ENCODE data around the gene EZR. TPM values are rescaled to one million over a fixed set of nuclear protein-coding genes. Genes with fewer than 3 reads are reported as not detected.

The EZR gene
- total and polyA plus RNA-seq, 9 of the 15 experiments (the other 6 are each of a cell fraction or from before 2014, with no cell fraction given) = 36.5 to 162 (median 104) TPM

- TF ChIP-seq ZNF12 (CRISPR knock-in tag; IDR thresholded peaks at IDR 0.05) (0 out of 2 replicates have a peak, but pooled peaks have one; percentile 17), HCFC1 (IDR thresholded peaks at IDR 0.05; ENCODE audit: low read depth, low read length) (peak; percentile 15; the same call in 1 of the 2 replicates), RBM22 (IDR thresholded peaks at IDR 0.05; ENCODE audit: low read depth, low read length, poor library complexity, severe bottlenecking) (peak; percentile 73), HINFP (tag; conservative IDR thresholded peaks at IDR 0.05; ENCODE audit: low read depth) (no peak), SP1 (CRISPR knock-in tag; IDR thresholded peaks at IDR 0.05) (peak; percentile 3; the same call in 1 of the 2 replicates), SUPT5H (IDR thresholded peaks at IDR 0.05) (peak; percentile 65; the same call in 1 of the 2 replicates), CBX1 (IDR thresholded peaks at IDR 0.05; ENCODE audit: low read depth) (0 out of 2 replicates have a peak, but pooled peaks have one; percentile 21), SAFB (IDR thresholded peaks at IDR 0.05; ENCODE audit: borderline replicate concordance, low read depth, low read length) (no peak), BRF2 (IDR thresholded peaks at IDR 0.05; ENCODE audit: borderline replicate concordance, insufficient read depth, insufficient read length) (no peak), ZBTB7A (IDR thresholded peaks at IDR 0.05; ENCODE audit: borderline replicate concordance, control insufficient read depth, low read depth, low read length) (peak; percentile 92), L3MBTL2 (IDR thresholded peaks at IDR 0.05) (peak; percentile 71), OTX1 (CRISPR knock-in tag; IDR thresholded peaks at IDR 0.05) (0 out of 2 replicates have a peak, but pooled peaks have one; percentile 32), POLR2H (tag; IDR thresholded peaks at IDR 0.05; ENCODE audit: low read depth) (no peak), SREBF2 (CRISPR knock-in tag; IDR thresholded peaks at IDR 0.05) (no peak), HNRNPK (IDR thresholded peaks at IDR 0.05; ENCODE audit: low read depth, low read length, poor library complexity, severe bottlenecking) (peak; percentile 10), CBX3 (IDR thresholded peaks at IDR 0.05; ENCODE audit: borderline replicate concordance in 1 of 2, low read length in 2 of 2) (no peak), NCOA6 (IDR thresholded peaks at IDR 0.05) (no peak), ZEB2 (IDR thresholded peaks at IDR 0.05) (no peak), RNF2 (IDR thresholded peaks at IDR 0.05) (peak; percentile 42; the same call in 1 of the 2 replicates), GABPB1 (CRISPR knock-in tag; IDR thresholded peaks at IDR 0.05) (0 out of 2 replicates have a peak, but pooled peaks have one; percentile 10), MBD2 (IDR thresholded peaks at IDR 0.05; ENCODE audit: borderline replicate concordance, low read depth) (no peak)
- TF ChIP-seq, protein P1, sequence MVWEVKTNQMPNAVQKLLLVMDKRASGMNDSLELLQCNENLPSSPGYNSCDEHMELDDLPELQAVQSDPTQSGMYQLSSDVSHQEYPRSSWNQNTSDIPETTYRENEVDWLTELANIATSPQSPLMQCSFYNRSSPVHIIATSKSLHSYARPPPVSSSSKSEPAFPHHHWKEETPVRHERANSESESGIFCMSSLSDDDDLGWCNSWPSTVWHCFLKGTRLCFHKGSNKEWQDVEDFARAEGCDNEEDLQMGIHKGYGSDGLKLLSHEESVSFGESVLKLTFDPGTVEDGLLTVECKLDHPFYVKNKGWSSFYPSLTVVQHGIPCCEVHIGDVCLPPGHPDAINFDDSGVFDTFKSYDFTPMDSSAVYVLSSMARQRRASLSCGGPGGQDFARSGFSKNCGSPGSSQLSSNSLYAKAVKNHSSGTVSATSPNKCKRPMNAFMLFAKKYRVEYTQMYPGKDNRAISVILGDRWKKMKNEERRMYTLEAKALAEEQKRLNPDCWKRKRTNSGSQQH (CRISPR knock-in tag; IDR thresholded peaks at IDR 0.05) = 0 out of 2 replicates have a peak, but pooled peaks have one; percentile 32
Measured at GRCh38 chr6:158817728-158818580, 1.2 kb downstream of the EZR start (continued).
